PFSK-1 (cell line): ENCODE measurements around the gene DAB1.

Experiments
- POLR2AphosphoS5 ChIP-seq: IDR thresholded peaks from 2 replicates; pipeline ENCODE4 v1.6.1; 2012; ENCODE audit warnings: low read depth, mild to moderate bottlenecking, control low read depth, low read length, moderate library complexity
- REST ChIP-seq, 2 experiments: IDR thresholded peaks; 2 replicates each; pipeline versions ENCODE4 v1.6.1 to v1.8.0; 2011 to 2012; ENCODE audit warnings: low read depth in 2 of 2, low read length in 2 of 2, control low read depth in 1 of 2, inconsistent platforms in 1 of 2, mild to moderate bottlenecking in 1 of 2, moderate library complexity in 1 of 2; ENCODE audit not compliant: insufficient read depth in 1 of 2
- SIN3A ChIP-seq: IDR thresholded peaks from 2 replicates; pipeline ENCODE4 v1.6.1; 2012; ENCODE audit warnings: mild to moderate bottlenecking, low read length, moderate library complexity, borderline replicate concordance; ENCODE audit not compliant: insufficient read depth
- TAF1 ChIP-seq: IDR thresholded peaks from 2 replicates; pipeline ENCODE4 v1.6.1; 2012; ENCODE audit warnings: low read length, control low read depth, borderline replicate concordance; ENCODE audit not compliant: insufficient read depth

- TF ChIP-seq REST (IDR thresholded peaks at IDR 0.05; ENCODE audit: insufficient read depth in 1 of 2, low read depth in 2 of 2, low read length in 2 of 2), result no peak
- no peak for TF ChIP-seq POLR2AphosphoS5
- no peak for TF ChIP-seq SIN3A
- TF ChIP-seq TAF1, result no peak
Measured at GRCh38 chr1:57367945-57368344, 55.9 kb downstream of the DAB1 start.
